Measurements from ENCODE around the gene RBMS3.

RBMS3 gene

GRCh38 chr3:29537889-29538609, 257.2 kb downstream of the RBMS3 start:
- DNase-seq = peak; percentile 33

GRCh38 chr3:29538610-29538958, 257.7 kb downstream of the RBMS3 start:
- DNase-seq = no peak

- no peak for DNase-seq
Observed at GRCh38 chr3:29540544-29540943, 259.7 kb downstream of the RBMS3 start.

- DNase-seq = no peak
Observed at GRCh38 chr3:29544701-29545363, 264.0 kb downstream of the RBMS3 start.

GRCh38 chr3:29545615-29546014, 264.7 kb downstream of the RBMS3 start:
- DNase-seq = no peak

GRCh38 chr3:29552051-29552450, 271.2 kb downstream of the RBMS3 start:
- DNase-seq = peak; percentile 34

GRCh38 chr3:29554566-29554965, 273.7 kb downstream of the RBMS3 start:
- no peak for DNase-seq

GRCh38 chr3:29555590-29555989, 274.7 kb downstream of the RBMS3 start:
- peak; percentile 38 for DNase-seq

GRCh38 chr3:29557186-29557585, 276.3 kb downstream of the RBMS3 start:
- DNase-seq = no peak

- no peak for DNase-seq
Observed at GRCh38 chr3:29557825-29558224, 277.0 kb downstream of the RBMS3 start.

- DNase-seq = no peak
Observed at GRCh38 chr3:29559741-29560465, 279.0 kb downstream of the RBMS3 start.

- no peak for DNase-seq
Observed at GRCh38 chr3:29561651-29562149, 280.8 kb downstream of the RBMS3 start.

GRCh38 chr3:29565236-29565635, 284.4 kb downstream of the RBMS3 start:
- DNase-seq = no peak

- DNase-seq = no peak
Observed at GRCh38 chr3:29567501-29567900, 286.6 kb downstream of the RBMS3 start.

GRCh38 chr3:29568355-29568754, 287.5 kb downstream of the RBMS3 start:
- no peak for DNase-seq

GRCh38 chr3:29576181-29576580, 295.3 kb downstream of the RBMS3 start:
- no peak for DNase-seq

- no peak for DNase-seq
Observed at GRCh38 chr3:29576675-29577074, 295.8 kb downstream of the RBMS3 start.

GRCh38 chr3:29577250-29577649, 296.4 kb downstream of the RBMS3 start:
- no peak for DNase-seq

GRCh38 chr3:29581311-29581710, 300.4 kb downstream of the RBMS3 start:
- DNase-seq = peak; percentile 51

GRCh38 chr3:29582273-29582672, 301.4 kb downstream of the RBMS3 start:
- DNase-seq = no peak

GRCh38 chr3:29583861-29584260, 303.0 kb downstream of the RBMS3 start:
- no peak for DNase-seq

- no peak for DNase-seq
Observed at GRCh38 chr3:29585368-29585767, 304.5 kb downstream of the RBMS3 start.

GRCh38 chr3:29587340-29587739, 306.5 kb downstream of the RBMS3 start:
- no peak for DNase-seq

- no peak for DNase-seq
Observed at GRCh38 chr3:29590012-29590411, 309.1 kb downstream of the RBMS3 start.
